Smooth muscle cell (in vitro differentiated cells): ENCODE measurements around the gene HIVEP1. TPM values are rescaled to one million over a fixed set of nuclear protein-coding genes. Genes with fewer than 3 reads are reported as not detected.

ENCODE experiments used
- DNase-seq: peaks from one replicate; lab custom pipeline; 2025; ENCODE audit not compliant: unreplicated experiment; lab: John Stamatoyannopoulos, UW
- H2AFZ ChIP-seq: fragments of 200-600 bp; sonication (generic); 2 replicates; pipeline ENCODE4 v1.6.0; 2016; ENCODE audit warnings: antibody characterized with exemption, low read depth, mild to moderate bottlenecking
- H3F3A ChIP-seq: fragments of 200-600 bp; sonication (generic); 2 replicates; pipeline ENCODE4 v1.6.0; 2017; ENCODE audit warnings: antibody characterized with exemption, low read depth
- H3K27ac ChIP-seq: fragments of 200-600 bp; sonication (generic); 2 replicates; pipeline ENCODE4 v1.5.1; 2016; ENCODE audit warnings: low read depth, mild to moderate bottlenecking
- H3K27me3 ChIP-seq: fragments of 200-600 bp; sonication (generic); 2 replicates; pipeline ENCODE4 v1.6.1; 2016; ENCODE audit warnings: low read depth, mild to moderate bottlenecking
- H3K36me3 ChIP-seq: fragments of 200-600 bp; sonication (generic); 2 replicates; pipeline ENCODE4 v1.5.1; 2016; ENCODE audit warnings: low read depth
- H3K4me1 ChIP-seq: fragments of 200-600 bp; sonication (generic); 2 replicates; pipeline ENCODE4 v1.5.1; 2016; ENCODE audit warnings: low read depth
- H3K4me2 ChIP-seq: fragments of 200-600 bp; sonication (generic); 2 replicates; pipeline ENCODE4 v1.6.0; 2016; ENCODE audit warnings: mild to moderate bottlenecking
- H3K4me3 ChIP-seq: fragments of 200-600 bp; sonication (generic); 2 replicates; pipeline ENCODE4 v1.5.1; 2016; ENCODE audit warnings: mild to moderate bottlenecking
- H3K79me2 ChIP-seq: fragments of 200-600 bp; sonication (generic); 2 replicates; pipeline ENCODE4 v1.6.0; 2016; ENCODE audit warnings: low read depth, mild to moderate bottlenecking
- H3K9ac ChIP-seq: fragments of 200-600 bp; sonication (generic); 2 replicates; pipeline ENCODE4 v1.6.0; 2016; ENCODE audit warnings: low read depth
- H3K9me3 ChIP-seq: fragments of 200-600 bp; sonication (generic); replicated peaks from 2 replicates; pipeline ENCODE4 v1.5.1; 2016; ENCODE audit warnings: low read depth
- H4K20me1 ChIP-seq: fragments of 200-600 bp; sonication (generic); 2 replicates; pipeline ENCODE4 v1.6.0; 2016; ENCODE audit warnings: low read depth
- WGBS: methylation state at CpG from one replicate; pipeline ENCODE4 v1.1.7; 2016; ENCODE audit warnings: low lambda C conversion rate; 5-methylcytosine and 5-hydroxymethylcytosine counted together
- polyA plus RNA-seq: library from polyadenylated mRNA; unstranded; fragments of >200 nt; fragmentation: Nextera tagmentation; extraction: Ambion mirVana; gene quantifications from 2 replicates; pipeline ENCODE4 v1.2.1, GENCODE V29; 2016
- total RNA-seq: library from RNA; depleted of rRNA; stranded (reverse); fragments of >200 nt; gene quantifications from 2 replicates; pipeline ENCODE4 v1.2.3, GENCODE V29; 2014
- TF ChIP-seq, protein P1 (sequence below): fragments of 200-600 bp; sonication (generic); IDR thresholded peaks from 2 replicates; pipeline ENCODE4 v1.5.1; 2017; ENCODE audit warnings: borderline replicate concordance, mild to moderate bottlenecking, antibody characterized with exemption; ENCODE audit not compliant: insufficient read depth, poor library complexity, severe bottlenecking

Gene HIVEP1
- total and polyA plus RNA-seq, 2 experiments from 2014 or later, result 6.8 to 58.8 TPM

GRCh38 chr6:12066297-12066696, 54.2 kb downstream of the HIVEP1 start:
- H3K27me3 ChIP-seq, result no peaks in the 10 kb centered on the region
- peaks cover 2% of the 10 kb centered on the region for H3K4me1 ChIP-seq
- H3F3A ChIP-seq, result no peaks in the 10 kb centered on the region
- H3K27ac ChIP-seq, result no peak overlapping the region
- H2AFZ ChIP-seq, result no peak overlapping the region
- no peak overlapping the region for H3K9ac ChIP-seq
- H4K20me1 ChIP-seq, result peaks cover 84% of the 10 kb centered on the region
- H3K4me2 ChIP-seq, result no peak overlapping the region
- no peaks in the 10 kb centered on the region for H3K9me3 ChIP-seq
- DNase-seq, result no peak
- H3K4me3 ChIP-seq, result no peak overlapping the region
- TF ChIP-seq, protein P1, sequence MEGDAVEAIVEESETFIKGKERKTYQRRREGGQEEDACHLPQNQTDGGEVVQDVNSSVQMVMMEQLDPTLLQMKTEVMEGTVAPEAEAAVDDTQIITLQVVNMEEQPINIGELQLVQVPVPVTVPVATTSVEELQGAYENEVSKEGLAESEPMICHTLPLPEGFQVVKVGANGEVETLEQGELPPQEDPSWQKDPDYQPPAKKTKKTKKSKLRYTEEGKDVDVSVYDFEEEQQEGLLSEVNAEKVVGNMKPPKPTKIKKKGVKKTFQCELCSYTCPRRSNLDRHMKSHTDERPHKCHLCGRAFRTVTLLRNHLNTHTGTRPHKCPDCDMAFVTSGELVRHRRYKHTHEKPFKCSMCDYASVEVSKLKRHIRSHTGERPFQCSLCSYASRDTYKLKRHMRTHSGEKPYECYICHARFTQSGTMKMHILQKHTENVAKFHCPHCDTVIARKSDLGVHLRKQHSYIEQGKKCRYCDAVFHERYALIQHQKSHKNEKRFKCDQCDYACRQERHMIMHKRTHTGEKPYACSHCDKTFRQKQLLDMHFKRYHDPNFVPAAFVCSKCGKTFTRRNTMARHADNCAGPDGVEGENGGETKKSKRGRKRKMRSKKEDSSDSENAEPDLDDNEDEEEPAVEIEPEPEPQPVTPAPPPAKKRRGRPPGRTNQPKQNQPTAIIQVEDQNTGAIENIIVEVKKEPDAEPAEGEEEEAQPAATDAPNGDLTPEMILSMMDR, result no peak
- peaks cover 95% of the 10 kb centered on the region for H3K79me2 ChIP-seq
- no peaks in the 10 kb centered on the region for H3K36me3 ChIP-seq

DNA sequence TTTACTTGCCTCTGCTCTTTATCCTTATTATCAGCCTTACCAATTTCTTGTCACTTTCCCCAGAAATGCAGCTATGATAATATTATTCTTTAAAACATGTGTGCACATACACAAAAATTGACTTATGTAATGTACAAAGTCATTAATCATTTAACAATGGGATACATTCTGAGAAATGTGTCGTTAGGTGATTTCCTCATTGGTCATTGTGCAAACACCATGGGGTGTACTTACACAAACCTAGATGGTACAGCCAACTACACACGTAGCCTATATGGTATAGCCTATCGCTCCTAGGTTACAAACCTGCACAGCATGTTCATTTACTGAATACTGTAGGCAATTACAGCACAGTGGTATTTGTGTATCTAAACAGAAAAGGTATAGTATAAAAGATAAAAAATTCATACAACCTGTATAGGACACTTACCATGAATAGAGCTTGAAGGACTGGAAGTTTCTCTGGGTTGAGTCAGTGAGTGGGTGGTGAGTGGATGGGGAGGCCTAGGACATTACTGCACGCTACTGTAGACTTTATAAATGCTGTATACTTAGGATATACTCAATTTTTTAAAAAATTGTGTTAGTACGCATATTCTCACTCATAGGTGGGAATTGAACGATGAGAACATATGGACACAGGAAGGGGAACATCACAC, 56.9 kb downstream of the HIVEP1 start:
- Histone ChIP-seq H4K20me1 (peaks cover 89% of the 10 kb centered on the region), H3K27ac (no peak overlapping the region), H3K4me2 (no peak overlapping the region), H3K27me3 (no peaks in the 10 kb centered on the region), H3K4me3 (no peak overlapping the region), H3K9ac (no peak overlapping the region), H2AFZ (no peak overlapping the region), H3F3A (no peaks in the 10 kb centered on the region), H3K79me2 (peaks cover 96% of the 10 kb centered on the region), H3K9me3 (no peaks in the 10 kb centered on the region), H3K36me3 (no peaks in the 10 kb centered on the region), H3K4me1 (no peaks in the 10 kb centered on the region)
- no peak for DNase-seq
- WGBS, result 97% methylated on average over 6 of the region's 6 CpGs
- TF ChIP-seq, protein P1, result no peak

DNA sequence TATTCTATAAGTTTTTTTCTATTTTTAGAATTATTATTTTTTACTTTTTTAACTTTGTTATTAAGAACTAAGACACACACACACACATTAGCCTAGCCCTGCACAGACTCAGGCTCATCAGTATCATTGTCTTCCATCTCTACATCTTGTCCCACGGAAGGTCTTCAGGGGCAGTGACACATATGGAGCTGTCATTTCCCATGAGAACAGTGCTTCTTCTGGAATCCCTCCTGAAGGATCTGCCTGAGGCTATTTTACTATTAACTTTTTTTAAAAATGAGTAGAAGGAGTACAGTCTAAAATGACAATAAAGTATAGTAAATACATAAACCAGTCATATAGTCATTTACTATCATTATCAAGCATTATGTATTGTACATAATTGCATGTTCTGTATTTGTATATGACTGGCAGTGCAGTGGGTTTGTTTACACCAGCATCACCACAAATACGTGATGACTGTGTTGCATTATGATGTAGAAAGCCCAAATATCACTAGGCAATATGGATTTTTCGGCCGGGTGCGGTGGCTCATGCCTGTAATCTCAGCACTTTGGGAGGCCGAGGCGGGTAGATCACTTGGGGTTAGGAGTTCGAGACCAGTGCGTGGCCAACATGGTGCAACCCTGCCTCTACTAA, 57.9 kb downstream of the HIVEP1 start:
- H3K36me3 ChIP-seq, result no peaks in the 10 kb centered on the region
- no peak overlapping the region for H3K4me2 ChIP-seq
- H3K79me2 ChIP-seq, result peaks cover 93% of the 10 kb centered on the region
- TF ChIP-seq, protein P1, result no peak
- H3K9me3 ChIP-seq, result no peaks in the 10 kb centered on the region
- H3F3A ChIP-seq, result no peaks in the 10 kb centered on the region
- no peak for DNase-seq
- H3K4me3 ChIP-seq, result no peak overlapping the region
- H3K9ac ChIP-seq, result no peak overlapping the region
- no peak overlapping the region for H2AFZ ChIP-seq
- H3K27me3 ChIP-seq, result no peaks in the 10 kb centered on the region
- no peak overlapping the region for H3K27ac ChIP-seq
- peaks cover 88% of the 10 kb centered on the region for H4K20me1 ChIP-seq
- 94% methylated on average over 9 of the region's 9 CpGs for WGBS
- H3K4me1 ChIP-seq, result no peaks in the 10 kb centered on the region

DNA sequence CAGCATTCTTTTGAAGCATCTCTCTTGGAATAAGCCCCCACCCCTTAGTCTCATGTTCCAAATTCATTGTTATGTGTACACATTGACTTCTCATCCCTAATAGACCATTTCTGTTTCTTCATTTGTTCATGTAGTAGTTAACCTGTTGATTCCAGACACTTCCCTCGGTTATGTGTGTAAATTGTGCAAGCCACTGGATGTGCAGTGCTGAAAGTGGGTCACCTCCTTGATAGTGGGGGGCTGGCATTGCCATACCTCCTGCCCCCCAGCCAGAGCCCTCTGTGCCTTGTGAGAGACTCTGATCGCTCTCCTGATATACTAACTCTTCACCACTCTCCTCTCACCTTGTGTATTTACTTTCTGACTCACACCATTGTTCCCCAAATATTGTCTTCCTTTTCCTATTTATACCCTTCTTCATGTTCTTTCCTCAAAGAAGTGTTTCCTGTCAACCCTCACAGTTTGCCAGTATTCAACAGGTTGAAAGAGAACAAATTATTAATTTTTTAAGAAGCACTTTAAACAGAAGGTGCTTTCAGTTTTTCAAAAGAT, 59.0 kb downstream of the HIVEP1 start:
- 96% methylated on average over 2 of the region's 2 CpGs for WGBS
- Histone ChIP-seq H4K20me1 (peaks cover 89% of the 10 kb centered on the region), H3K4me2 (no peak overlapping the region), H3K27me3 (no peaks in the 10 kb centered on the region), H3K4me1 (no peaks in the 10 kb centered on the region), H3K9ac (no peak overlapping the region), H3K4me3 (no peak overlapping the region), H3F3A (no peaks in the 10 kb centered on the region), H3K9me3 (no peaks in the 10 kb centered on the region), H3K36me3 (no peaks in the 10 kb centered on the region), H2AFZ (no peak overlapping the region), H3K27ac (no peak overlapping the region), H3K79me2 (peaks cover 91% of the 10 kb centered on the region)
- DNase-seq, result no peak
- TF ChIP-seq, protein P1, result no peak
